Parathyroid adenoma (tissue), 2 donors: Measurements from ENCODE around the gene CFAP100.

ENCODE experiments used
- H2AFZ ChIP-seq: fragments of 300-600 bp; sonication (generic); one replicate; pipeline ENCODE4 v1.7.0; 2017; ENCODE audit warnings: antibody characterized with exemption, mild to moderate bottlenecking
- H3K27ac ChIP-seq: fragments of 300-600 bp; sonication (generic); one replicate; pipeline ENCODE4 v1.7.0; 2017
- H3K27me3 ChIP-seq: fragments of 300-600 bp; sonication (generic); one replicate; pipeline ENCODE4 v1.7.0; 2017; ENCODE audit warnings: low read length; ENCODE audit not compliant: control insufficient read depth, insufficient read depth
- H3K36me3 ChIP-seq: fragments of 300-600 bp; sonication (generic); one replicate; pipeline ENCODE4 v1.7.0; 2017; ENCODE audit warnings: low read length; ENCODE audit not compliant: control insufficient read depth, insufficient read depth
- H3K4me1 ChIP-seq: fragments of 300-600 bp; sonication (generic); one replicate; pipeline ENCODE4 v1.7.0; 2017; ENCODE audit warnings: control low read depth
- H3K4me2 ChIP-seq: fragments of 300-600 bp; sonication (generic); one replicate; pipeline ENCODE4 v1.7.0; 2017; ENCODE audit warnings: low read length
- H3K4me3 ChIP-seq: fragments of 300-600 bp; sonication (generic); one replicate; pipeline ENCODE4 v1.7.0; 2017; ENCODE audit warnings: low read depth, low read length
- H3K79me2 ChIP-seq: fragments of 300-600 bp; sonication (generic); one replicate; pipeline ENCODE4 v1.7.0; 2017; ENCODE audit warnings: control low read depth
- H3K9ac ChIP-seq: fragments of 300-600 bp; sonication (generic); one replicate; pipeline ENCODE4 v1.7.0; 2017; ENCODE audit warnings: mild to moderate bottlenecking
- H3K9me3 ChIP-seq: fragments of 300-600 bp; sonication (generic); one replicate; pipeline ENCODE4 v1.7.0; 2017; ENCODE audit warnings: low read length; ENCODE audit not compliant: control insufficient read depth
- CTCF ChIP-seq: fragments of 300-600 bp; sonication (generic); IDR thresholded peaks from one replicate; pipeline ENCODE4 v1.7.0; 2017; ENCODE audit warnings: antibody characterized with exemption, mild to moderate bottlenecking
- donor health status: primary hyperparathyroidism.

Gene CFAP100

DNA sequence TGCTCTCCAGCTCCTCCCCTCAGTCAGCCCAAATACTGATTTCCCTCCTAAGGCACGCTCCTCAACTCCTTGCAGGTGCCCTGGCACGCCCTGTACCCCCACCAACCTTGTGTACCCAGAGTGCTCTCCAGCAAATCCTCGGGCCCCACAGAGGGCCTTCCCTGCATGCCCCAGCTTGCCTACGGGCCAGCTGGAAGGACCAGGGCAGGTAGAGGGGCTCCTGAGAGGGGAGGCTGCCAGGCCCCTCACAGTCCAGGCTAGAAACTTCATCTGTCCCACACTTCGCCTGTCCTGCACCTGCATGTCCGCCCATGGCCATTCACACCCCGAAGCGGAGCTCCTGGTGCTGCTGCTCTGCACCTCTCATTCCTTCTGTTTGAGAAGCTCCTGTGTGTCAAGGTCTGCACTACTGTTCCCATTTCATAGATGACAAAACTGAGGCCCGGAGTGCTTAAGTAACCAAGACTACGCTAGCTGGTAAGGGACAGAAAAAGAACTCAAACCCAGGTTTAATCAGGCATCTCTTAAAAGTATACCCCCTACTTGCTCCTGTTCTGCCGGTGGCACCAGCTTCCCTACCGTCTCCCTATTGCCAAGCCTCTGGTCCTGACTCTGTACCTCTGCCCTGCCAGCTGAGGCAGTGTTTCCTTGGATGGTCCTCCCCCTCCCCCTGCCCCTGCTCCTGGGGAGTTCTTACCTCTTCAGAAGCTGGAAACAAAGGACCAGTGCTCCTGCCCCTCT, 45.4 kb downstream of the CFAP100 start:
- Histone ChIP-seq H3K36me3 (no peaks in the 10 kb centered on the region), H3K4me3 (no peak overlapping the region), H3K4me1 (no peaks in the 10 kb centered on the region), H3K27me3 (no peaks in the 10 kb centered on the region), H3K27ac (no peak overlapping the region), H3K9ac (no peak overlapping the region), H3K9me3 (no peaks in the 10 kb centered on the region), H2AFZ (no peak overlapping the region), H3K79me2 (no peaks in the 10 kb centered on the region), H3K4me2 (no peak overlapping the region)
- no peak for TF ChIP-seq CTCF

DNA sequence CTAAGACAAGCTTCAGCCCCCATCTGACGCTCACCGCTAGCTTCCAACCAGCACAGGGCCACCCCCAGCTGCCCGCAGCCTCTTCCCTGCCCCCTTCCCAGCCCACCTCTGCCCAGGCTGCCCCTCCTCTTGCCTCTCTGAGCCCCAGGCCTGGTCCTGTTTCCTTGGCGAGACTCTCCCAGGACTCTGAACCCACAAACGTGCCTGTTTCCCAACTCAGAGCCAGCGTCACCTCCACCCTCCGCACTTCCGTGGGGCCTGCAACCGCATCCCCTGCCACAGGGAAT, 45.9 kb downstream of the CFAP100 start:
- Histone ChIP-seq H3K27ac (no peak overlapping the region), H3K36me3 (no peaks in the 10 kb centered on the region)

GRCh38 chr3:126441256-126441880, 46.7 kb downstream of the CFAP100 start:
- H3K36me3 ChIP-seq: no peaks in the 10 kb centered on the region
- H3K4me1 ChIP-seq: no peaks in the 10 kb centered on the region
- no peaks in the 10 kb centered on the region for H3K9me3 ChIP-seq
- H2AFZ ChIP-seq: no peak overlapping the region
- no peak for TF ChIP-seq CTCF
- H3K79me2 ChIP-seq: no peaks in the 10 kb centered on the region
- no peak overlapping the region for H3K4me3 ChIP-seq
- no peak overlapping the region for H3K27ac ChIP-seq
- H3K9ac ChIP-seq: no peak overlapping the region
- H3K4me2 ChIP-seq: no peak overlapping the region
- no peaks in the 10 kb centered on the region for H3K27me3 ChIP-seq

More for the DNA sequence above, 45.9 kb downstream of the CFAP100 start:
- H3K9me3 ChIP-seq: no peaks in the 10 kb centered on the region
- H2AFZ ChIP-seq: no peak overlapping the region
- no peaks in the 10 kb centered on the region for H3K27me3 ChIP-seq
- H3K9ac ChIP-seq: no peak overlapping the region
- H3K4me1 ChIP-seq: no peaks in the 10 kb centered on the region
- no peak overlapping the region for H3K4me3 ChIP-seq
- H3K4me2 ChIP-seq: no peak overlapping the region
- no peak for TF ChIP-seq CTCF
- no peaks in the 10 kb centered on the region for H3K79me2 ChIP-seq

DNA sequence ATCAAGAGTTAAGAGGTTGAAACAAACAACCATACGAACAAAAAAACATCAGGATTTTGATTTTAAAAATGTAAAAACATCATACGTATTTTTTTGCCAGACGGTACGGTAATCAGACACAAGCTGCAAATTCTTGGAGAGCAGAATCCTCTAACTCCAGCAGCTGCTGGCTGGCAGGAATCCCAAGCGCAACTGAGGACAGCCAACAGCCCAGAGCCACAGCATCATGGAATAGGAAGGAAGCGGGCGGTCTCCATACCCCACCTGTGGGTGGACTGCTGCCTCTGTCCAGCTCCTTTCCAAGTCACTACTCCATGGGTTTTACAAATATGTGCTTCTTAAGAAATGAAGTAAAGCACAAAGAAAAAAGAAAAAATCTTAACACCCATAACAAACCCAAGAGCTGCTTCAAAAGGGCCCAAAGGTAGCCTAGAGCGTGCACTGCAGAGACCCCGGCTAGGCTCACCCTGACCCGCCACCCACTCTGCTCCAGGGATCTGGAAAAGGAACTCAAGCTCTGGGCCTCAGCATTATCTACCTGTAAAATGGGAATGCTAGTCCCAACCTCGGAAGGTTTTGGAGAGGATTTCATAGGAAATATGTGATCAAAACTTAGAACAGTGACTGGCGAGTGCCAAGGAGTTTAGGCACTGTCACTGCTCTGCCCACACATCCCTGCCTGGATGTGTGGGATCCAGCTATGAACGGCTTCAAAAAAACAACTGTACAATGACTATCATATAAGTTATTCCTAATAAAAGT, 47.6 kb downstream of the CFAP100 start:
- Histone ChIP-seq H2AFZ (no peak overlapping the region), H3K4me1 (no peaks in the 10 kb centered on the region), H3K4me3 (no peak overlapping the region), H3K27ac (no peak overlapping the region), H3K79me2 (no peaks in the 10 kb centered on the region), H3K9me3 (no peaks in the 10 kb centered on the region), H3K9ac (no peak overlapping the region), H3K4me2 (no peak overlapping the region), H3K36me3 (no peaks in the 10 kb centered on the region), H3K27me3 (no peaks in the 10 kb centered on the region)
- TF ChIP-seq CTCF: no peak
